H9 (cell line): Measurements from ENCODE around the gene COQ5. TPM values are rescaled to one million over a fixed set of nuclear protein-coding genes. Genes with fewer than 3 reads are reported as not detected.

Experiments
- DNase-seq: peaks from one replicate; pipeline ENCODE4 v3.0.0-alpha.2; 2017
- H2AFZ ChIP-seq: one replicate; pipeline ENCODE4 v1.6.1; 2013; ENCODE audit warnings: mild to moderate bottlenecking, low read length, control low read depth, moderate library complexity
- H2AK5ac ChIP-seq: 2 replicates; pipeline ENCODE4 v1.6.1; 2013; ENCODE audit warnings: low read length, control low read depth, mixed read lengths; ENCODE audit not compliant: insufficient read length
- H2BK120ac ChIP-seq: one replicate; pipeline ENCODE4 v1.6.1; 2013; ENCODE audit warnings: low read depth, mild to moderate bottlenecking, low read length, control low read depth, inconsistent platforms; ENCODE audit not compliant: poor library complexity, severe bottlenecking
- H2BK12ac ChIP-seq: 2 replicates; pipeline ENCODE4 v1.6.1; 2013; ENCODE audit warnings: low read length, control low read depth, mixed read lengths, low read depth; ENCODE audit not compliant: insufficient read length
- H2BK15ac ChIP-seq: 2 replicates; pipeline ENCODE4 v1.6.1; 2013; ENCODE audit warnings: low read depth, low read length, control low read depth
- H2BK20ac ChIP-seq: one replicate; pipeline ENCODE4 v1.6.1; 2013; ENCODE audit warnings: low read depth, mild to moderate bottlenecking, low read length, control low read depth, inconsistent platforms; ENCODE audit not compliant: poor library complexity, severe bottlenecking
- H2BK5ac ChIP-seq: 2 replicates; pipeline ENCODE4 v1.6.1; 2013; ENCODE audit warnings: low read length, control low read depth, mixed read lengths; ENCODE audit not compliant: insufficient read length
- H3K14ac ChIP-seq: 2 replicates; pipeline ENCODE4 v1.6.1; 2013; ENCODE audit warnings: low read length, control low read depth; ENCODE audit not compliant: insufficient read depth
- H3K18ac ChIP-seq: 2 replicates; pipeline ENCODE4 v1.6.1; 2013; ENCODE audit warnings: low read depth, mild to moderate bottlenecking, mixed read lengths, low read length, control low read depth; ENCODE audit not compliant: insufficient read length
- H3K23ac ChIP-seq: 2 replicates; pipeline ENCODE4 v1.6.1; 2013; ENCODE audit warnings: low read length, control low read depth, mixed read lengths, low read depth; ENCODE audit not compliant: insufficient read length
- H3K23me2 ChIP-seq: 2 replicates; pipeline ENCODE4 v1.6.1; 2013; ENCODE audit warnings: low read depth, mild to moderate bottlenecking, mixed read lengths, low read length, control low read depth; ENCODE audit not compliant: insufficient read length, poor library complexity, severe bottlenecking
- H3K27ac ChIP-seq: 2 replicates; pipeline ENCODE4 v1.5.1; 2013; ENCODE audit warnings: low read length, control low read depth, mixed read lengths, low read depth; ENCODE audit not compliant: insufficient read length
- H3K27me3 ChIP-seq: 2 replicates; pipeline ENCODE4 v1.6.1; 2013; ENCODE audit warnings: low read length, control low read depth, inconsistent platforms; ENCODE audit not compliant: insufficient read depth
- H3K4ac ChIP-seq: 2 replicates; pipeline ENCODE4 v1.6.1; 2013; ENCODE audit warnings: low read depth, mild to moderate bottlenecking, control low read depth, inconsistent platforms, low read length, moderate library complexity
- H3K4me1 ChIP-seq: 2 replicates; pipeline ENCODE4 v1.6.1; 2013; ENCODE audit warnings: low read length, control low read depth, inconsistent platforms; ENCODE audit not compliant: insufficient read depth
- H3K4me2 ChIP-seq: 2 replicates; pipeline ENCODE4 v1.6.1; 2013; ENCODE audit warnings: low read length, control low read depth, mixed read lengths; ENCODE audit not compliant: insufficient read length, insufficient read depth
- H3K56ac ChIP-seq: 2 replicates; pipeline ENCODE4 v1.6.1; 2013; ENCODE audit warnings: low read depth, mild to moderate bottlenecking, mixed read lengths, low read length, control low read depth; ENCODE audit not compliant: insufficient read length
- H3K79me1 ChIP-seq: 2 replicates; pipeline ENCODE4 v1.6.1; 2013; ENCODE audit warnings: low read depth, mild to moderate bottlenecking, moderate library complexity, low read length, control low read depth, inconsistent platforms; ENCODE audit not compliant: insufficient read depth, poor library complexity, severe bottlenecking
- H3K79me2 ChIP-seq: 2 replicates; pipeline ENCODE4 v1.6.1; 2013; ENCODE audit warnings: low read length, control low read depth, inconsistent platforms; ENCODE audit not compliant: insufficient read depth
- H3K9ac ChIP-seq: 2 replicates; pipeline ENCODE4 v1.6.1; 2013; ENCODE audit warnings: low read length, control low read depth, mixed read lengths; ENCODE audit not compliant: insufficient read length; ENCODE audit errors: extremely low read depth
- H3K9me3 ChIP-seq: one replicate; pipeline ENCODE4 v1.6.1; 2013; ENCODE audit warnings: low read depth, low read length, inconsistent platforms; ENCODE audit not compliant: control insufficient read depth
- H3T11ph ChIP-seq: one replicate; pipeline ENCODE4 v1.6.1; 2013; ENCODE audit warnings: mild to moderate bottlenecking, low read length, control low read depth, inconsistent platforms
- H4K20me1 ChIP-seq: one replicate; pipeline ENCODE4 v1.6.1; 2013; ENCODE audit not compliant: control insufficient read depth, insufficient read length, insufficient read depth
- H4K5ac ChIP-seq: 2 replicates; pipeline ENCODE4 v1.6.1; 2013; ENCODE audit warnings: low read depth, mild to moderate bottlenecking, mixed read lengths, low read length, control low read depth; ENCODE audit not compliant: insufficient read length
- H4K8ac ChIP-seq: replicated peaks from 2 replicates; pipeline ENCODE4 v1.6.1; 2013; ENCODE audit warnings: low read length, control low read depth, mixed read lengths, low read depth; ENCODE audit not compliant: insufficient read length
- H4K91ac ChIP-seq: 2 replicates; pipeline ENCODE4 v1.6.1; 2013; ENCODE audit warnings: low read depth, mild to moderate bottlenecking, moderate library complexity, mixed read lengths, low read length, control low read depth; ENCODE audit not compliant: insufficient read length
- H3K27ac Mint-ChIP-seq, 3 experiments: 2 replicates in 2 of 3; 3 replicates in 1 of 3; pipeline ENCODE4 v1.8.0; 2020 to 2021; ENCODE audit warnings: mixed read lengths in 3 of 3, mild to moderate bottlenecking in 1 of 3, moderate library complexity in 1 of 3
- H3K27me3 Mint-ChIP-seq: 2 replicates; pipeline ENCODE4 v1.8.0; 2021; ENCODE audit warnings: low read depth, mild to moderate bottlenecking, moderate library complexity, mixed read lengths
- H3K36me3 Mint-ChIP-seq, 3 experiments: 2 replicates in 2 of 3; 3 replicates in 1 of 3; pipeline ENCODE4 v1.8.0; 2020 to 2021; ENCODE audit warnings: low read depth in 3 of 3, mixed read lengths in 3 of 3; ENCODE audit not compliant: insufficient read depth in 1 of 3
- H3K4me1 Mint-ChIP-seq, 2 experiments: 2 replicates each; pipeline ENCODE4 v1.8.0; 2020; ENCODE audit warnings: mixed read lengths in 2 of 2
- H3K4me3 Mint-ChIP-seq, 2 experiments: 2 replicates in 1 of 2; 3 replicates in 1 of 2; pipeline ENCODE4 v1.8.0; 2020 to 2021; ENCODE audit warnings: mild to moderate bottlenecking in 2 of 2, mixed read lengths in 2 of 2, moderate library complexity in 1 of 2
- H3K9me3 Mint-ChIP-seq, 2 experiments: 2 replicates in 1 of 2; 3 replicates in 1 of 2; pipeline ENCODE4 v1.8.0; 2020; ENCODE audit warnings: mild to moderate bottlenecking in 2 of 2, mixed read lengths in 2 of 2, moderate library complexity in 1 of 2
- CTCF ChIP-seq: fragments of 200-600 bp; sonication (generic); conservative IDR thresholded peaks from 3 replicates; pipeline ENCODE4 v1.8.0; 2021; ENCODE audit warnings: antibody characterized with exemption, mild to moderate bottlenecking
- WGBS: extraction: QIAGEN DNeasy Blood & Tissue Kit; methylation state at CpG from one replicate; pipeline ENCODE4 v1.1.7; 2013; ENCODE audit warnings: missing lambda C conversion rate, low lambda C conversion rate, mixed read lengths; ENCODE audit not compliant: insufficient read length; ENCODE audit errors: extremely low coverage; 5-methylcytosine and 5-hydroxymethylcytosine counted together
- total RNA-seq: library from RNA; stranded (reverse); gene quantifications from 2 replicates; pipeline ENCODE4 v1.2.1, GENCODE V29; 2021

The COQ5 gene
- total RNA-seq, 1 experiment from 2014 or later, result 34.8 TPM

DNA sequence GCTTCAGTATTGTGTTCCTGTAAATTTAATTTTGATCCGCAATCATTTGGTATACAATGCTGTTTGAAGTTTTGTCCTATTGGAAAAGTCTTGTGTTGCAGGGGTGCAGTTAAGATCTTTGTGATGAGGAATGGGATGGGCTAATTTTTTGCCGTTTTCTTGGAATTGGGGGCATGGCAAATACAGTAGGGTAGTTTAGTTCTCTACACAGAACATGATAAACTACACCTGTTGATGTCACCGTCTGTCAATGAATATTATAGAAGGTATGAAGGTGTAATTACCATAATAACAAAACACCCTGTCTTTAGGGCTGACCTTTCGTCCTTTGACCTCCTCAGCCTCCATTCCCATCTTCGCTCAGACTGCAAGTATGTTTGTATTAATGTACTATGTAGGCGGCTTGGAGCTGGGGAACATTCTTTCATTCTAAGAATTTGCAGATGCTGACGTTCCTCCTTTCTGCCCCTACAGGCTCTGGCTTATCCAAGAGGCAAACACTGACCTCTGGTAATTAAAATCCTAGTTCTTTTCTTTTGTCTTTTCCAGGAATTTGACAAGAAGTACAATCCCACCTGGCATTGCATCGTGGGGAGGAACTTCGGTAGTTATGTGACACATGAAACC lies 31.3 kb downstream of the COQ5 start:
- H2BK15ac ChIP-seq, result no peak overlapping the region
- no peak overlapping the region for H4K8ac ChIP-seq
- H3K27ac ChIP-seq, result no peak overlapping the region
- peak overlapping the region; percentile 72 for H3K9ac ChIP-seq
- H3K79me1 ChIP-seq, result peaks cover 3% of the 10 kb centered on the region
- Mint-ChIP-seq H3K27me3 (no peaks in the 10 kb centered on the region), H3K36me3 (peaks cover 20 to 52% (median 37%) of the 10 kb centered on the region in 3 experiments; a peak in 6 of 7 replicates), H3K27ac (peak overlapping the region in 1 of 3 experiments; percentile 80; a peak in 2 of 7 replicates), H3K4me1 (peaks cover 26 to 30% of the 10 kb centered on the region in 2 experiments), H3K9me3 (no peaks in the 10 kb centered on the region), H3K4me3 (peak overlapping the region; percentile 97 to 99)
- no peak for DNase-seq
- no peak overlapping the region for H2BK20ac ChIP-seq
- H3K9me3 ChIP-seq, result no peaks in the 10 kb centered on the region
- no peak overlapping the region for H2BK5ac ChIP-seq
- H3K4me1 ChIP-seq, result no peaks in the 10 kb centered on the region; the same call in 1 of the 2 replicates
- no peak overlapping the region for H3K56ac ChIP-seq
- no peak for TF ChIP-seq CTCF
- H3K14ac ChIP-seq, result no peak overlapping the region
- H3K23me2 ChIP-seq, result peaks cover 14% of the 10 kb centered on the region
- H2BK12ac ChIP-seq, result no peak overlapping the region
- no CpG with 5 or more reads among the region's 9 CpGs for WGBS
- peak overlapping the region; percentile 100 for H3K4me2 ChIP-seq
- no peak overlapping the region for H2AK5ac ChIP-seq
- H4K91ac ChIP-seq, result no peak overlapping the region
- H3K18ac ChIP-seq, result no peak overlapping the region
- H3T11ph ChIP-seq, result no peak overlapping the region
- no peak overlapping the region for H3K23ac ChIP-seq
- H4K5ac ChIP-seq, result no peak overlapping the region
- H2AFZ ChIP-seq, result no peak overlapping the region
- no peak overlapping the region for H3K4ac ChIP-seq
- H4K20me1 ChIP-seq, result no peaks in the 10 kb centered on the region
- no peaks in the 10 kb centered on the region for H3K27me3 ChIP-seq
- H3K79me2 ChIP-seq, result peaks cover 10% of the 10 kb centered on the region; the same call in 1 of the 2 replicates
- H2BK120ac ChIP-seq, result no peak overlapping the region
